IMR-90 (cell line): ENCODE measurements around the gene USP50. TPM values are rescaled to one million over a fixed set of nuclear protein-coding genes. Genes with fewer than 3 reads are reported as not detected.

Experiments
- ATAC-seq: fragments of 200-7000 bp; cut with Tn5 transposase; 2 replicates; pipeline ENCODE4 v1.9.1; 2020; ENCODE audit warnings: low read depth, mild to moderate bottlenecking, moderate library complexity
- BruUV-seq: library from RNA; stranded (reverse); fragments of 400-500 nt; replicated peaks from 2 replicates; lab custom pipeline; 2021; lab: Mats Ljungman, UMichigan
- CTCF ChIA-PET: fragments of 300-600 bp; formaldehyde crosslinking; extraction: SDS; loops from one replicate; lab custom pipeline; 2021; ENCODE audit warnings: antibody characterized with exemption; lab: Yijun Ruan, JAX
- POLR2A ChIA-PET: fragments of 300-600 bp; sonication (Branson Sonifier 250); formaldehyde crosslinking; loops from one replicate; lab custom pipeline; 2022; ENCODE audit warnings: antibody characterized with exemption; ENCODE audit not compliant: unreplicated experiment; lab: Charles Lee
- DNase-seq: peaks from one replicate; pipeline ENCODE4 v3.0.0; 2013
- H2AFZ ChIP-seq: replicated peaks from 2 replicates; pipeline ENCODE3; 2013; ENCODE audit warnings: low read length, mild to moderate bottlenecking; ENCODE audit not compliant: poor library complexity
- H2AK5ac ChIP-seq: 2 replicates; pipeline ENCODE4 v1.6.1; 2013; ENCODE audit warnings: low read depth, low read length, inconsistent platforms
- H2AK9ac ChIP-seq: replicated peaks from 2 replicates; pipeline ENCODE3; 2013; ENCODE audit warnings: mild to moderate bottlenecking, low read depth, low read length, moderate library complexity; ENCODE audit not compliant: poor library complexity
- H2BK120ac ChIP-seq: 2 replicates; pipeline ENCODE4 v1.6.1; 2013; ENCODE audit warnings: low read depth, low read length, inconsistent platforms
- H2BK15ac ChIP-seq: 3 replicates; pipeline ENCODE4 v1.6.1; 2013; ENCODE audit warnings: low read depth, low read length, inconsistent platforms
- H2BK20ac ChIP-seq: 2 replicates; pipeline ENCODE4 v1.6.1; 2013; ENCODE audit warnings: low read depth, mild to moderate bottlenecking, inconsistent platforms, low read length, moderate library complexity
- H2BK5ac ChIP-seq: 2 replicates; pipeline ENCODE4 v1.6.1; 2013; ENCODE audit warnings: mild to moderate bottlenecking, low read depth, low read length, inconsistent platforms; ENCODE audit not compliant: poor library complexity, severe bottlenecking
- H3K14ac ChIP-seq: replicated peaks from 2 replicates; pipeline ENCODE4 v1.6.1; 2013; ENCODE audit warnings: low read depth, low read length, inconsistent platforms
- H3K18ac ChIP-seq: 2 replicates; pipeline ENCODE4 v1.6.1; 2013; ENCODE audit warnings: low read depth, low read length, control low read depth
- H3K23ac ChIP-seq: 2 replicates; pipeline ENCODE4 v1.6.1; 2013; ENCODE audit warnings: low read depth, low read length, inconsistent platforms
- H3K27ac ChIP-seq: 2 replicates; pipeline ENCODE4 v1.5.1; 2013; ENCODE audit warnings: mild to moderate bottlenecking, control low read depth, low read length; ENCODE audit not compliant: insufficient read depth
- H3K27me3 ChIP-seq: 2 replicates; pipeline ENCODE4 v1.6.1; 2013; ENCODE audit warnings: low read length; ENCODE audit not compliant: control insufficient read depth, insufficient read depth
- H3K36me3 ChIP-seq: 2 replicates; pipeline ENCODE4 v1.6.1; 2013; ENCODE audit warnings: low read length, mixed read lengths; ENCODE audit not compliant: control insufficient read depth, insufficient read depth
- H3K4ac ChIP-seq: 2 replicates; pipeline ENCODE4 v1.6.1; 2013; ENCODE audit warnings: low read depth, low read length, inconsistent platforms
- H3K4me1 ChIP-seq: 2 replicates; pipeline ENCODE4 v1.6.1; 2013; ENCODE audit warnings: low read length, mixed read lengths; ENCODE audit not compliant: control insufficient read depth, insufficient read depth
- H3K4me2 ChIP-seq: 2 replicates; pipeline ENCODE4 v1.6.1; 2013; ENCODE audit warnings: low read depth, mild to moderate bottlenecking, control low read depth, low read length, moderate library complexity
- H3K4me3 ChIP-seq: 2 replicates; pipeline ENCODE4 v1.5.1; 2013; ENCODE audit warnings: low read depth, mild to moderate bottlenecking, control low read depth, low read length, moderate library complexity; ENCODE audit not compliant: insufficient read depth
- H3K56ac ChIP-seq: 2 replicates; pipeline ENCODE4 v1.6.1; 2013; ENCODE audit warnings: low read length, inconsistent platforms; ENCODE audit not compliant: insufficient read depth; ENCODE audit errors: extremely low read depth
- H3K79me1 ChIP-seq, 2 experiments: 2 replicates each; pipeline ENCODE4 v1.6.1; 2013; ENCODE audit warnings: low read length in 2 of 2, inconsistent platforms in 1 of 2, low read depth in 1 of 2
- H3K9ac ChIP-seq: 2 replicates; pipeline ENCODE4 v1.6.1; 2013; ENCODE audit warnings: low read depth, low read length, control low read depth
- H3K9me1 ChIP-seq: 2 replicates; pipeline ENCODE4 v1.6.1; 2013; ENCODE audit warnings: low read length, inconsistent platforms; ENCODE audit not compliant: insufficient read depth
- H3K9me3 ChIP-seq: 2 replicates; pipeline ENCODE4 v1.6.1; 2013; ENCODE audit warnings: low read length; ENCODE audit not compliant: control insufficient read depth, insufficient read depth
- H4K20me1 ChIP-seq: 2 replicates; pipeline ENCODE4 v1.6.1; 2013; ENCODE audit warnings: low read length, inconsistent platforms; ENCODE audit not compliant: insufficient read depth
- H4K5ac ChIP-seq: 2 replicates; pipeline ENCODE4 v1.6.1; 2013; ENCODE audit warnings: mild to moderate bottlenecking, low read depth, low read length, control low read depth
- H4K8ac ChIP-seq, 2 experiments: 2 replicates each; pipeline ENCODE4 v1.6.1; 2013; ENCODE audit warnings: low read depth in 2 of 2, low read length in 2 of 2, control low read depth in 1 of 2, inconsistent platforms in 1 of 2
- H4K91ac ChIP-seq: 2 replicates; pipeline ENCODE4 v1.6.1; 2013; ENCODE audit warnings: low read depth, low read length, inconsistent platforms; ENCODE audit not compliant: insufficient read depth
- MAZ ChIP-seq: IDR thresholded peaks from 2 replicates; pipeline ENCODE4 v1.6.1; 2012; ENCODE audit warnings: low read depth, mild to moderate bottlenecking, low read length, improper control_type of control experiment, moderate library complexity, borderline replicate concordance
- MXI1 ChIP-seq: IDR thresholded peaks from 2 replicates; pipeline ENCODE4 v1.6.1; 2012; ENCODE audit warnings: low read depth, mild to moderate bottlenecking, low read length, moderate library complexity, borderline replicate concordance
- NFE2L2 ChIP-seq: fragments of 150-350 bp; IDR thresholded peaks from 2 replicates; pipeline ENCODE4 v1.6.1; 2016; ENCODE audit warnings: low read depth, mild to moderate bottlenecking, low read length
- POLR2A ChIP-seq: IDR thresholded peaks from 2 replicates; pipeline ENCODE4 v1.6.1; 2012; ENCODE audit warnings: mild to moderate bottlenecking, low read depth, low read length
- RAD21 ChIP-seq: IDR thresholded peaks from 2 replicates; pipeline ENCODE4 v1.6.1; 2012; ENCODE audit warnings: low read length, improper control_type of control experiment
- SMC3 ChIP-seq: fragments of 150-350 bp; IDR thresholded peaks from 2 replicates; pipeline ENCODE4 v1.6.1; 2016; ENCODE audit warnings: low read depth, mild to moderate bottlenecking, antibody characterized with exemption, low read length, moderate library complexity
- WGBS, 2 experiments: methylation state at CpG; one replicate each; pipeline versions ENCODE4 v1.1.5 to v1.1.7; 2013; ENCODE audit warnings: missing lambda C conversion rate in 2 of 2; ENCODE audit not compliant: insufficient read length in 1 of 2; ENCODE audit errors: extremely low coverage in 2 of 2; 5-methylcytosine and 5-hydroxymethylcytosine counted together
- dilution Hi-C: fragments of 300-500 bp; cut with HindIII; formaldehyde crosslinking; loops from one replicate; pipeline ENCODE4 v1.14.3; 2018; ENCODE audit warnings: low sequenced_read_pairs; ENCODE audit not compliant: unreplicated experiment
- in situ Hi-C: fragments of 300-500 bp; cut with MboI; formaldehyde crosslinking; loops from 3 replicates; pipeline ENCODE4 v1.14.3; 2019; ENCODE audit warnings: low sequenced_read_pairs, inconsistent platforms, mixed read lengths
- intact Hi-C: fragments of 100-400 bp; cut with micrococcal nuclease; formaldehyde crosslinking; loops from 2 replicates; pipeline ENCODE4 v1.10.0; 2022
- polyA plus RNA-seq, 3 experiments: library from polyadenylated mRNA; depleted of rRNA; stranded (reverse); fragments of >200 nt; gene quantifications; 2 replicates each; pipeline ENCODE4 v1.2.3, GENCODE V29; 2012; ENCODE audit warnings: low replicate concordance in 1 of 3
- total RNA-seq: library from RNA; depleted of rRNA; stranded (reverse); fragments of >200 nt; gene quantifications from 2 replicates; pipeline ENCODE4 v1.2.3, GENCODE V29; 2012
- TF ChIP-seq, protein P1 (sequence below): fragments of 150-350 bp; IDR thresholded peaks from 2 replicates; pipeline ENCODE4 v1.6.1; 2017; ENCODE audit warnings: mild to moderate bottlenecking, antibody characterized with exemption, low read length, low read depth

Gene USP50
- total and polyA plus RNA-seq, 2 of the 4 experiments (the other 2 are of a cell fraction): not detected

DNA sequence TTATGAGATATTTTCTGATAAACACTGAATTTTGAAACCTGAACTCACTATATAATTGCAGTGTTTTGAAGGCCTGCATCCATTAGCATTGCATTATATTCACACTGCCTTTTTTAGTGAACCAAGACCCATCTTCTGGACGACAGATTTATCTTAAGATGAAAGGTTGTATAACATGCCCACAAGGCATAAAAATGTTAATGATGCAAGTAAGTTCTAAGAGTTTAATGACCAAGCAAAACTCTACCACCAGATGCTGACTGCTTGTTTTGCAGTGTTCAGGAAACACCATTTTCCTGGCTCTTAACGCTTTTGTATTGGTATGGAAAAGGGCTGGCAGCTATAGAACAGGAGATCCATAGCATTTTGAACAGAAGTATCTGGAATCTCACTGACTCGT is 46.1 kb downstream of the USP50 start:
- DNase-seq (no peak), ATAC-seq (no peak)
- Histone ChIP-seq H3K27ac (no peak overlapping the region), H3K23ac (no peak overlapping the region), H3K79me1 (no peaks in the 10 kb centered on the region; a peak in 1 of 4 replicates), H2BK20ac (no peak overlapping the region), H3K4me2 (no peak overlapping the region), H3K4ac (no peak overlapping the region), H2AK5ac (no peak overlapping the region), H3K27me3 (no peaks in the 10 kb centered on the region), H4K91ac (no peak overlapping the region), H4K5ac (no peak overlapping the region), H3K9me1 (no peaks in the 10 kb centered on the region), H3K4me3 (no peak overlapping the region), H3K56ac (no peak overlapping the region), H4K20me1 (no peaks in the 10 kb centered on the region), H2BK120ac (no peak overlapping the region), H2AFZ (no peak overlapping the region), H3K9ac (no peak overlapping the region), H2BK5ac (no peak overlapping the region), H2BK15ac (no peak overlapping the region), H4K8ac (no peak overlapping the region), H3K9me3 (no peaks in the 10 kb centered on the region), H3K36me3 (peaks cover 26% of the 10 kb centered on the region), H3K14ac (no peak overlapping the region), H3K4me1 (no peaks in the 10 kb centered on the region), H2AK9ac (no peak overlapping the region), H3K18ac (no peak overlapping the region)
- no TSS peak for BruUV-seq
- intact Hi-C loops (no loop called here), dilution Hi-C loops (no loop called here), in situ Hi-C loops (no loop called here)
- WGBS, 2 experiments: 100% methylated on average over 1 of the region's 3 CpGs; no CpG with 5 or more reads in 1 of the 2 experiments
- ChIA-PET CTCF (no interaction called here), POLR2A (no interaction called here)
- TF ChIP-seq NFE2L2: no peak
- no peak for TF ChIP-seq MXI1
- TF ChIP-seq SMC3: no peak
- TF ChIP-seq MAZ: no peak
- TF ChIP-seq, protein P1, sequence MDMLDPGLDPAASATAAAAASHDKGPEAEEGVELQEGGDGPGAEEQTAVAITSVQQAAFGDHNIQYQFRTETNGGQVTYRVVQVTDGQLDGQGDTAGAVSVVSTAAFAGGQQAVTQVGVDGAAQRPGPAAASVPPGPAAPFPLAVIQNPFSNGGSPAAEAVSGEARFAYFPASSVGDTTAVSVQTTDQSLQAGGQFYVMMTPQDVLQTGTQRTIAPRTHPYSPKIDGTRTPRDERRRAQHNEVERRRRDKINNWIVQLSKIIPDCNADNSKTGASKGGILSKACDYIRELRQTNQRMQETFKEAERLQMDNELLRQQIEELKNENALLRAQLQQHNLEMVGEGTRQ: no peak
- no peak for TF ChIP-seq POLR2A
- TF ChIP-seq RAD21: no peak
